NCI-H2029 treated with DMSO at 0.1 percent for 48 hours (cell line): ENCODE results near the gene ADAM17.
"Not testable (repeated sequence)": the region's sequence is repeated elsewhere in the genome, so short reads cannot be mapped to it uniquely, and the experiment has no call there.

Experiments used
- DNase-seq: peaks from one replicate; lab custom pipeline; 2025; lab: John Stamatoyannopoulos, UW

Gene ADAM17

DNA sequence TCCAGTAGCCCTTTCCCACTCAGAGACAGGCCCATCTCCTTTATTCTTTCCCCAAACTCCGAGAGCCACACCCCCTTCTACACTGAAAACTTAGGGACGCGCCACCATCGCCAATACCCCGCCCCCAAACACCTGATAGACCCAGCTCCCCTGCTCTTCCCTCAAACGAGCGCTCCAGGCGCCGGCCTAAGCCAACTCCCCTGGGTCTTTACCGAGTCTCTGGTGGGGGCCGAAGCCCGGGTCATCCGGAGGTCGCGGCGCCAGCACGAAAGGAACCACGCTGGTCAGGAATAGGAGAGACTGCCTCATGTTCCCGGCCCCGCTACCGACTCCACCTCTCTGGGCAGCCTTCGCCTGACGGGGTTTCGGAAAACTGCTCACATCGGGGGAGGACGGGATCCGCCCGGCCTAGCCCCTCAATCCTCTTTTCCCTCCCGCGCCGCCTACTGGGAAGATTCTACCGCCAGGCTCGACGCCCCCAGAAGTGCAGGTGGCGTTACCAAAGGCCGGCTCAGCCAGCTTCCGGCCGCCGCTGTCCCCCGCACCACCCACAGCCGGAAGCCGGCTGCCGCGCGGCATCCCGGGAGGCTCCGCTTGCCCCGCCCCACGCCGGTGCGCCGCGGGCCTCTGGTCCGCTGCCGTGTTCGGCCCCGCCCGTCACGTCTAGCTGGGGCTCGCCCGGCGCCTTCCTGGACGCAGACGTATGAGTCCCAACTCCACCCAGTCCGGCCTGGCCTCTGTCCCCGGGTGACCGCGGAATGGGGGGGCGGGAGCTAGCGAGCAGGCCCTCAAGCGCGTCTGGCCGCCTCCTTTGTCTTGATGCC lies at the start of gene ADAM17:
TSS of gene ADAM17 (minus strand) at position 534 of the 824 bp plus-strand sequence. CDS start at position 309, 225 bp downstream.
- peak; percentile 75 for DNase-seq

DNA sequence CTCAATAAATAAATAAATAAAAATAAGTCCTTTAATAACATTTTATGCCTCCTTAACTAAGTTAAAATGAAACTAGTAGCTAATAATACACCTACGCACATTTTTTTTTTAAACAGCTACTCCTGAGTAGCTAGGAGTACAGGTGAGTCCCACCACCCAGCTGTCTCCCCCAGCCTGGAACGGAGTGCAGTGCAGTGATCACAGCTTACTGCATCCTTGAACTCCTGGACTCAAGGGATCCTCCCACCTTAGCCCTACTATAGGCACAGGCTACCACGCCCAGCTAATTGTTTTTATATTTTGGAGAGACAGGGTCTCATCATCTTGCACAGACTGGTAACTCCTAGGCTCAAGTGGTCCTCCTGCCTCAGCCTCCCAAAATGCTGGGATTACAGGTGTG lies 46.8 kb upstream of the ADAM17 start:
- DNase-seq, result no peak

DNA sequence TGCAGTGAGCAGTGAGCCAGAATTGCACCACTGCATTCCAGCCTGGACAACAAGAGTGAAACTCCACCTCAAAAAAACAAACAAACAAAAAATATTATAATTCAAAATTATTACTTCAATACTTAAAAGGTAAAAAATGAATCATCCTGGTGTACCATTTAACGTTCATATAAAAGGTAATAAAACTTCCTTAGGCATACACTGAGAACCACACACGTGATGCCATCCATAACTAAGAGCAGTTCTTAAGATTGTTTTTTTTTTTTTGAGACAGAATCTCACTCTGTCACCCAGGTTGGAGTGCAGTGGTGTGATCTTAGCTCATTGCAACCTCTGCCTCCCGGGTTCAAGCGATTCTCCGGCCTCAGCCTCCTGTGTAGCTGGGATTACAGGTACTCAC lies 45.8 kb upstream of the ADAM17 start:
- no peak for DNase-seq

DNA sequence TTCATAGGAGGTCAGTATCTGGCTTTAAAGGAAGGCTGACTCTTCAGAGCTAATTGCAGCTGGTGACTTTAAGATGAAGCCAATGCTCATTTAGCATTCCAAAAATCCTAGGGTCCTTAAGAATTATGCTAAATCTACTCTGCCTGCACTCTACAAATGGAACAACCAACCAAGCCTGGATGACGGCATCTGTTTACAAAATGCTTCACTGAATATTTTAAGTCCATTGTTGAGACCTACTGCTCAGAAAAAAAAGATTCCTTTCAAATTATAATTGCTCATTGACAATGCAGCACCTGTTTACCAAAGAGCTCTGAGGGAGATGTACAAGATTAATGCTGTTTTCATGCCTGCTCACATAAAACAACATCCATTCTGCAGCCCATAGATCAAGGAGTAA lies 43.8 kb upstream of the ADAM17 start:
- no peak for DNase-seq

DNA sequence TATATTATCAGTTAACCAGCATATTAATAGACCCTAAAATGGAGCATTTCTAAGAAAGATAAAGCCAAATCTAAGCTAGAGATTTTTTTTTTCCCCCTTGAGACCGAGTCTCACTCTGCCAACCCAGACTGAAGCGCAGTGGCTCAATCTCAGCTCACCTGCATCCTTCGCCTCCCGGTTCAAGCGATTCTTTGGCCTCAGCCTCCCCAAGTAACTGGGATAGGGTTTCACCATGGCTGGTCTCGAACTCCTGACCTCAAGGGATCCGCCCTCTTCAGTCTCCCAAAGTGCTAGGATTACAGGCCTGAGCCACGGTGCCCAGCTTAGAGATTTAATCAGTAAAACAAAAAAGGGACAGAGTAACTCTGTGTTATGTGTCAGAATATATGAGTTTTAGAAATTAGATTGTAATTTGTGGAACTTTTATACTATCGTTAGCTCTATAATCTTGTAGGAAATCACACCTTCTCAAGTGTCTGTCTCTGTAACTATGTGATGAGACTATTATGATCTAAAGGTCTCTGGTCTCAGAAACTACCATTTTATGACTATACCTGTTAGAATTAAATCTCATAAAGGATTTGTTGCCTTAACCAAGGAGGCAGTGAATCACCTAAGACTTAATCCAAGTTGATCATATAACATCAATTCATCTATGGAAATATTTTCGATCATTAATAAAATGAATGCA lies 41.1 kb upstream of the ADAM17 start:
- DNase-seq, result no peak

DNA sequence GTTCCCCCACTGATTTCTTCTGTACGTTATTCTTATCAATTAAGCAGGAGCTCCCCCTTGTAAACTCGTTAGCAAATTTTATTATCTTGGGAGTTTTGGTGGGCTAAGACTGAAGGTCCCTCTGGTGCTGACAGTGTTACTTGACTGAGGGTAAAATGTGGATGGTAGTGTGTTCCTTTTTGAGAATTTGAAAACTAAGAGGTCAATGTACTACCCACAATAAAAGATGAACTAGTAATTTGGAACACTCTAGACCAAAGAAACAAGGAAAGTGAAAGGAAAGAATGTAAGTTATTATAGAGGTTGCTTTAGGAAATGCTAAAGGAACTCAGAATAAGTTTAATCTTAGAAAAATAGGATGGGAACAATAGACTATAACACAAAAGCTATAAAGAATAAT lies 40.1 kb upstream of the ADAM17 start:
- no peak for DNase-seq

DNA sequence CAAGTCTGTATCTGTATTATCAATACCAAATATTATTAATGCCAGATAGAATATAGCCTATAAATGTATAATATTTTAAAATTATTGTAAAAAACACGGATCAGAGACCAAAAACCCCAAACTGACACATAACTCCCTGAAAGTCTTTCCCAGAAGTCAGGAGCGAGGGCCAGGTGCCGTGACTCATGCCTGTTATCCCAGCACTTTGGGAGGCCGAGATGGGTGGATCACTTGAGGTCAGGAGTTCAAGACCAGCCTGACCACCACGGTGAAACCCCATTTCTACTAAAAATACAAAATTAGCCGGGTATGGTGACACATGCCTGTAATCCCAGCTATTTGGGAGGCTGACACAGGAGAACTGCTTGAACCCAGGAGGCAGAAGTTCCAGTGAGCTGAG lies 39.6 kb upstream of the ADAM17 start:
- DNase-seq, result not testable (repeated sequence)

DNA sequence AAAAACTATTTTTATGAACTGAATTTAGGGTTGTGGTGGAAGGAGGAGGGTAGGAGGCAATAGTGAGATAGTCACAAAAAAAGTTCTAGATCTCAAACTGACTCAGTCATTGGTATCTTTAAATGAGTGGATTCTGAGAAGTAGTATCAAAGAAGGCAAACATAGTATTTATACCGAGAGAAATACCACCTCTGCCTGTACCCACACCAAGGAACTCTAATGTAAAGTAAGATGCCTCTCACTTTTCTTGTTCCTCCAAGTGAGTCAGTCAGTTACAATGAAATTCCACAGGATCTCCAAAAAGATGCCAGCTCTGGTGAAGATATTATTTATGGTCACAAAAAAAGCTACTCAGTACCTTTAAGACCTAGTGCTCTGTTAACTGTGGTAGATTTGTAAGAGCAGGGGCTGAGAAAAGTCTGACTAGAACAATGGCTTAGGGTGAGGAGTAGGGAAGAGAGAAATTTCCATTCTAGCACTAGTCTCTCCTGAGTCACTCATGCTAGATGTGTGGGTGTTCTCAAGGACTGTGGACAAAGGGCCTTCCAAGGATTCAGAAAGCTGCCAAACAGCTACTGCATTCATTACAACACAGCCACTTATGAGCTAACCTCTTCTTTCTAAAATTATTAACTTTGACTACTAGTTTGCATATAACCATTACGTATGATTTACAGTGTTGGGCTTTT lies 38.9 kb upstream of the ADAM17 start:
- no peak for DNase-seq

DNA sequence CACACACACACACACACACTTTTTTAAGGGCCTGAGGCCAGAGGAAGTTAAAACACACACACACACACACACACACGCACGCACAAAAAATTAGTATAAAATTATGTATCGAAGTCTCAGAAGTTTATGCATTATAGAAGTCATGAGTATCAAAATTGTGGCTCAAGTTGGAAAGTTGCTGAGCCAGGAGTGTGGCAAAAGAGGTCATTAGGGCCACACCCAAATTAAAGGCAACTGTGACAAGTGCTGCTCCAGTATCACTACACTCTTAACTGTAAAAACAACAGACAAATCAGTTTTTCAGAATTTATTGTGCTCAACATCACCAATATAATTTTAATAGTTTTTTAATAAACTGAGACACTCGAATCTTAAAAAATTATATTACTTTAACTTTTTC lies 38.3 kb upstream of the ADAM17 start:
- no peak for DNase-seq

DNA sequence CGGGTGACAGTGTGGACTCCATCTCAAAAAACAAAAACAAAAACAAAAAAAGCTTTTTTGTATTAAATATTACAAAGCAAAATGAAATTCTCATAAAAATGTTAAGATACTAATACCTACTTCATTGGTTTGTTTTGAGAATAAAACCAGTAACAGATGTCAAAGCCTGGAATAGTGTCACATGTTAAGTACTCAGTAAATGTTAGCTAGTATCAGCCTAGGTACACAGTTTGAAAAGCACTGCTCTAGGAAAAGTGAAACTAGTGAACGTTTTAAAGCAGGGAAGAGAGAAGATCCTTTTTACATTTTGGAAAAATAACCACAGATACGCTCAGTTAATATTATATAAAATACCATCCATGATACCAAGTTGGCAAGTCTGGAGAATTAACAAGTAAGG lies 37.1 kb upstream of the ADAM17 start:
- DNase-seq, result no peak

DNA sequence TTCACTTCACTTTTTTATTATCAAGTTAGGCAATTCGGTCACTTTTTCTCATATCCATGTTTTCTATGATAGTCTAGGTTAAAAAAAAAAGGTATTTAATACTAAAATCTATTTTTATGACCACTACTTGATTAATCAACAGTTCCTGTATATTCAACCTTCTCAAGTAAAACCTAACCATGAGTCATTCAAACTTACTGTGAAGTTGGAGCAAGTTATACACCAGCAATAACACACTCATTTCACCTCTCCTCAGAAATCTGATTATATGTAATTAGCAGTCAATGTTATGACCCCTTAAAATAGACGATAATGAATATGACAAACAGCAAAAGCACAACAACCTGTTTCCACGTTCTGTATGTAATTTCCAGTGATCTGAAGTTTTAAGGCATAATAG lies 35.0 kb upstream of the ADAM17 start:
- no peak for DNase-seq

DNA sequence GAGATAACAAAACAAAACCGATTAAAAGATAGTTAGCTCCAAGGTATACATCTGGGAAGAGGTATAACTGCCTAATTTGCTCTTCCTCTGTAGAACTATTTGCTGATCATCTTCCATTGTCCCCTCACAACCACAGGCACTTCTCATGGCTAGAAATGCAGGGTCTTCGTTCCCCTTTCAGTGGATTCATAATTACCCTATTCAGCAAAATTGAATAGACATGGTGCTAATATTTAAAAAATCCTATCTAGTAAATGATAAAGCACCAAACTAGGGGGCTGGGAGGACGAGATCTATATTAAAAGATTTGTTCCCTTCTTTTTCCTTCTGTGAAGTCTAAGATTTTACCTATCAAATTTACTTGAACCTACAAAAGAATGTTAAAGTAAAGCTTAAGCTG lies 30.8 kb upstream of the ADAM17 start:
- DNase-seq, result no peak

DNA sequence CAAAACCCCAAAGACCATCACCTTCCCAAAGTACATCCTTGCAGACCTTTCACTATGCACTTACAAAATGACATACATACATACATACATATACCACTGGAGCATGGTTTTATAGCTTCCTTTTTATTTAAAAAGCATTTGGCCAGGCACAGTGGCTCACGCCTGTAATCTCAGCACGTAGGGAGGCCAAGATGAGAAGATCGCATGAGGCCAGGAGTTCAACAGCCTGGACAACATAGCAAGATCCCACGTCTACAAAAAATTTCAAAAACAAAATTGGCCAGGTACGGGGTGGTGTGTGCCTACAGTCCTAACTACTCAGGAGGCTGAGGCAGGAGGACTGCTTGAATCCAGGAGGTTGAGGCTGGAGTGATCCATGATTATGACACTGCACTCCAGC lies 29.9 kb upstream of the ADAM17 start:
- no peak for DNase-seq

DNA sequence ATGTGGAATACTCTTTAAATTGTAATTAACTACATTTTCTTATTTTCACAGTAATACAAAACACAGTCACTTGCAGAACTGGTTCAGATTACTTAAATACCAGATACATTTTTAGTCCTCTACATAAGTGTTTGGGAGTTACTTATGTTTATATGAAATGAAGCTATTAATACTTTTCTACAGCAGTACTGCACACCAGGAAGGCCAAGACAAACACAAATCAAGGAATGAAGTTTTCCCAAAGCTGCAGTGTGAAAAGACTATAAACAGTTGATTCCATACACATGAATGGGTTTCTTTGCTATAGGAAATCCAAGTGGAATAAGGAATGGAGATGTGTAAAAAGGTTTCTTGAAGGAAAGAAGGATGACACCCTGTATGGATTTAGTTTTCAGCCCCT lies 29.3 kb upstream of the ADAM17 start:
- not testable (repeated sequence) for DNase-seq

DNA sequence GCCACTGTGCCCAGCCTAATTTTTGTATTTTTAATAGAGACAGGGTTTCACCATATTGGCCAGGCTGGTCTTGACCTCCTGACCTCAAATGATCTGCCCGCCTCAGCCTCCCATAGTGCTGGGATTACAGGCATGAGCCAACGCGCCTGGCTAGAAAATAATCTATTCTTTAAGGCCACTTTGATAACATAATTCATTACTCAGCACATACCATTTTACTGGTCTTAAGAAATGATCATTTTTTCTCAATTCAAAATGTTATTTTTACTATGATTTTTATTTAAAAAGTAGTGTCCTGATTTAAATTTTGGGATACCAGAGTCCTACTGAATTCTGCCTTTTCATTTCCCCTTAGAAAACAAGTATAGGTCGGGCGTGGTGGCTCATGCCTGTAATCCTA lies 27.0 kb upstream of the ADAM17 start:
- DNase-seq, result no peak

DNA sequence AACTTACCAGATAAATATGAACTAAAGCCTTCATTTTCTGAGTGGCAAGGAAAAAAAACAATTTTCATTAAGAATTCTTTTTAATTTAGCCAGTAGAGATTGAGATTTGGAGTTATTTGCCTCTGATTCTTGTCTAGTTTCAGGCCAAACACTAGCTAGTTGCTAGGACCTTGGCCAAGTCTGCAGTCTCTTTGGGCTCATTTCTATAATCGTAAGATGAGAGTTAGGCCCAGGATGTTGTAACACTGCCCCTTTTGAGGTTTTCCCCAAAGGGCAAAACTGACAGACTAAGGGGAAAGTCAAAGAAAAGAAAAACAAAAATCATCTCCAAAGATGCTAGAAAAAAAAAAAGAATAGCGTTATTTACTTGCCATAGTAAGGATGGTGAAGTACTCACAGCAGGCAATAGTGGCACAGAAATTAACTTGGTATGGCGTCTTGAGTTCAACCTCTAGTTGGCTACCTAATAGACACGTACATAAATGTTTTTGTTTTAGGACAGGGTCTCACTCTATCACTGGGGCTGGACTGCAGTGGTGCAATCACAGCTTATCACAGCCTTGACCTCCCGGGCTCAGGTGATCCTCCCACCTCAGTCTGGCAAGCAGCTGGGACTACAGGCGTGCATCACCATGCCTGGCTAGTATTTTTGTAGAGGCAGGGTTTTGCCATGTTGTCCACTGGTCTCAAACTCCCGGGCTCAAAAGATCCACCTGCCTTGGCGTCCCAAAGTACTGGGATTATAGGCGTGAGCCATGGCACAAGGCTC lies 23.0 kb upstream of the ADAM17 start:
- no peak for DNase-seq

DNA sequence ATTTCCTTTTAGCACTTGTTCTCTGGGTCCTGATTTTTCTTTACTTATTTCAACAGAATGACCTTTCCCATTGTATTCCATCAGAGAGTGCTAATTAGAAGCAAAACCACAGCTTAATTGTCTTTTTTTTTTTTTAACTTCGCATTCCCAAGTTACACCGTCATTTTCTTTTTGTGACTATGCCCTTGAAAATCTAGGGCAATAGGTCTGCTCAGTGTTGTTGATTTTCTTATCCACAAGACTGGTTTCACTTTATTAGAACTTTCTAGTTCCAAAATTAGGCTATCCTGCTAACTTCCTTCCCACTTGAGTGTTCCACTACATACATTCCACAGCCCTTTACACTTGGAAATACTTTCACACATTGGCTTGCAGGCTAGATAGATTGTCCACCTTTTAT lies 18.7 kb upstream of the ADAM17 start:
- no peak for DNase-seq

DNA sequence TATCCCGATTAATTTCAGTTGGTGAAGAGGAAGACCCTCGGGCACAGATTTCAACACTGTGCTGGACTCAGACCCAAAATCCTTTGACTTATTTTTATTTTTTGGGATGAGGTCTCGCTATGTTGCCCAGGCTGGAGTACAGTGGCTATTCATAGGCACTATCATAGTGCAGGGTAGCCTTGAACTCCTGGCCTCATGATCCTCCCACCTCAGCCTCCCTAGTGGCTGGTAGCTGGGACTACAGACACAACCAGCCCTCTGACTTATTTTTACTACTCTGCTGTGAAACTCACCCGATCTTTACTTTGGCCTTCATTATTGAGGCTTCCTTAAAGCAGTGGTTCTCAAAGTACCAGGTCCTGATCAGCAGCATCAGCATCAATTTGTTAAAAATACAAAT lies 18.2 kb upstream of the ADAM17 start:
- DNase-seq, result no peak

DNA sequence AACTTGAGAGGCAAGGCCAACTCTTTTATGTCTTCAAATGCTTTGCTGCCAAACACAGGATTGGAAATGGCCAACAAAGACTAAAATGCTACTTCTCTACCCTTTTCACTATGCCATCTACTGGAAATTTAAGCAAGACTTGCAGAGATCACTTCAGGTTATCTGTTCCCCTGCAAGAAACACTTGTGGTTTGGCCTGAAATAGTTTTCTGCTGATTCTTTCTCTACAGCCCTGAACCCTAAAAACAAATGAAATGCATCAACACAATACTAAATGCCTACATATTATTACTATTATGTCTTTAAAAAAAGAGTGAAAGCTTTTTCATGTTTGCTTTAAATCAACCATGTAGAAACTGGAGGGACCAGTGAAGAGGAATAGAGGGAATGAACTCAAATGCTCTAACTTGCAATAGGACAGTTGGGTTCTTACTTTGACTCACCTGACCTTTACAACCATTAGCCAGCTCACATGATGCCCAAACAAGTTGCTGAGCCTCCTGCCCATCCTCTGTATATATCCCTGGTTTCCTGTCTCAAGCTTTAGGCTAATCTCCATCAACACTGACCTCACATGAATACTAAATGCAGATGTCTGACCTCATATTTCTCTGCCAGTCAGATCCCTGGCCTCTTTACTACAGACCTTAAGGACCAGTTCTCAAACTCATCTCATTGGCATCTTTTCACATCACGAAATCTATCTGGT lies 17.5 kb upstream of the ADAM17 start:
- DNase-seq, result no peak

DNA sequence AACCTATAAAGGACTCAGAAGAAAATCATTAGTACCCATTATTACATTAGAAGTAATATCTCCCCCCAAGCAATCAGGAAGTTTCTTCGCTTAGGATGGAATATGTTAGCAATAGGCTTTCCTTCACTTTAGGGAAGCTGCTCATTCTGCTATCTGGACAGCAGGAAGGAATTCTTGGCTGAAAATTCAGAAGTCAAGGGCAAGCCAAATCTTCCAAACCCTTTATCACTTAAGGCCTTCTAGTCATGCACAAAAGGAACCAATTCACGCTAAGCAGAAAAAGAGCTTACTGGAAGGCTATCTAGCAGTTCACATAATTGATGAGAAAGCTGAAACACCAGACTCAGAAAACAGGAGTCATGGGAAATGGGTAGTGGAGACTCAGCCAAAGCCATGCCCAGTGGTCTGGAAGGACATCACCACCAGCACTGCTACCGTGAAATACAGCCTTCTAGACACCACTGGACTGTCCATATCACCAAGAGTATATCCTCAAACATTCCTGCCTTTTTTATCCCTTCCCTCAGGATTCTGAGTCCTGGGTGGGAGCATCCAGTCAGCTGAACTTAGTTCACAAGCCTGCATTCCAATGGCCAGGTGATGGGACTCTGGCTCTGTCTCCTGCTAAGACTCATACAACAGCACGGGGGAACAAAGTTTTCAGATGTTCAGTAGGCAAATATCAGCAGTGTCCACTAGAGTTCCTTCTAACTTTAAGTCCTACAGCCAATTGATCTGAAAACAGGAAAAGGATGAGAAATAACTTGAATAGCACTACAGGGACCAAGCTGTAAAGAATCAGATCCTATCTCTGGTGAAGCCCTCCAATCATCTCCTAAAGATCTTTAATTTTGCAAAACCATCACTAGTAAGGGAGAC lies 14.8 kb upstream of the ADAM17 start:
- no peak for DNase-seq
